Gastrocnemius medialis (tissue), 4 donors: ENCODE data around the gene CD177.

Experiments used
- POLR2A ChIP-seq, 2 donors: fragments of 450-650 bp; IDR thresholded peaks; one replicate each; pipeline ENCODE4 v1.6.1; 2017; ENCODE audit warnings: antibody characterized with exemption in 2 of 2, mild to moderate bottlenecking in 2 of 2, moderate library complexity in 2 of 2
- TF ChIP-seq, protein P1 (sequence below), 5 experiments: fragments of 450-650 bp in 3 of 5; fragments of 200-600 bp in 2 of 5; sonication (generic) in 2 of 5; IDR thresholded peaks in 4 of 5; conservative IDR thresholded peaks in 1 of 5; 1 replicate in 4 of 5; 2 replicates in 1 of 5; pipeline ENCODE4 v1.5.1; 2016 to 2019; ENCODE audit warnings: antibody characterized with exemption in 5 of 5, mild to moderate bottlenecking in 3 of 5, moderate library complexity in 3 of 5

DNA sequence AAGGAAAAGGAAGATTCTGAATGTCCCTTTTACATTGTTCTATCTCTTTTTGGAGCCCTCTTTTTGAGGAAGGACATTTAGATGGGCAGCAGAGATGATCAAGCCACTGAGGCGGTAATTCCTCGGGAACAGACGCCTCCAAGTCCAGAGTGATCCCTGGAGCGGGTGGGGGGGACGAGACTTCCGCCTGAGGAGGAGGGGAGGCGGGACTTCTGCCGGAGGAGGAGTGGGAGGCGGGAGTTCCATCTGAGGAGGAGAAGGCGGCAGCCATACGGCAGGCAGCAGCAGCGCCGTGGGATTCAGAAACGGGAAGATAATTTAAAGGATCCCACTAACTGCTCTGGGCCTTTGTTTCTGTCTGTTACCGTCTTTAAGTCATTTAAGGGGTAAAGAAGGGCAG, 37.6 kb upstream of the CD177 start:
- TF ChIP-seq POLR2A (IDR thresholded peaks at IDR 0.05): no peak
- TF ChIP-seq, protein P1, sequence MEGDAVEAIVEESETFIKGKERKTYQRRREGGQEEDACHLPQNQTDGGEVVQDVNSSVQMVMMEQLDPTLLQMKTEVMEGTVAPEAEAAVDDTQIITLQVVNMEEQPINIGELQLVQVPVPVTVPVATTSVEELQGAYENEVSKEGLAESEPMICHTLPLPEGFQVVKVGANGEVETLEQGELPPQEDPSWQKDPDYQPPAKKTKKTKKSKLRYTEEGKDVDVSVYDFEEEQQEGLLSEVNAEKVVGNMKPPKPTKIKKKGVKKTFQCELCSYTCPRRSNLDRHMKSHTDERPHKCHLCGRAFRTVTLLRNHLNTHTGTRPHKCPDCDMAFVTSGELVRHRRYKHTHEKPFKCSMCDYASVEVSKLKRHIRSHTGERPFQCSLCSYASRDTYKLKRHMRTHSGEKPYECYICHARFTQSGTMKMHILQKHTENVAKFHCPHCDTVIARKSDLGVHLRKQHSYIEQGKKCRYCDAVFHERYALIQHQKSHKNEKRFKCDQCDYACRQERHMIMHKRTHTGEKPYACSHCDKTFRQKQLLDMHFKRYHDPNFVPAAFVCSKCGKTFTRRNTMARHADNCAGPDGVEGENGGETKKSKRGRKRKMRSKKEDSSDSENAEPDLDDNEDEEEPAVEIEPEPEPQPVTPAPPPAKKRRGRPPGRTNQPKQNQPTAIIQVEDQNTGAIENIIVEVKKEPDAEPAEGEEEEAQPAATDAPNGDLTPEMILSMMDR (IDR thresholded peaks at IDR 0.05 in 4 of 5, conservative IDR thresholded peaks at IDR 0.05 in 1 of 5): no peak
